ENCODE data around the gene SDHD.

The SDHD gene

GRCh38 chr11:112106070-112106469, 19.4 kb downstream of the SDHD start:
- no peak overlapping the region for H3K27ac ChIP-seq
- TF ChIP-seq, protein P1, sequence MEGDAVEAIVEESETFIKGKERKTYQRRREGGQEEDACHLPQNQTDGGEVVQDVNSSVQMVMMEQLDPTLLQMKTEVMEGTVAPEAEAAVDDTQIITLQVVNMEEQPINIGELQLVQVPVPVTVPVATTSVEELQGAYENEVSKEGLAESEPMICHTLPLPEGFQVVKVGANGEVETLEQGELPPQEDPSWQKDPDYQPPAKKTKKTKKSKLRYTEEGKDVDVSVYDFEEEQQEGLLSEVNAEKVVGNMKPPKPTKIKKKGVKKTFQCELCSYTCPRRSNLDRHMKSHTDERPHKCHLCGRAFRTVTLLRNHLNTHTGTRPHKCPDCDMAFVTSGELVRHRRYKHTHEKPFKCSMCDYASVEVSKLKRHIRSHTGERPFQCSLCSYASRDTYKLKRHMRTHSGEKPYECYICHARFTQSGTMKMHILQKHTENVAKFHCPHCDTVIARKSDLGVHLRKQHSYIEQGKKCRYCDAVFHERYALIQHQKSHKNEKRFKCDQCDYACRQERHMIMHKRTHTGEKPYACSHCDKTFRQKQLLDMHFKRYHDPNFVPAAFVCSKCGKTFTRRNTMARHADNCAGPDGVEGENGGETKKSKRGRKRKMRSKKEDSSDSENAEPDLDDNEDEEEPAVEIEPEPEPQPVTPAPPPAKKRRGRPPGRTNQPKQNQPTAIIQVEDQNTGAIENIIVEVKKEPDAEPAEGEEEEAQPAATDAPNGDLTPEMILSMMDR (conservative IDR thresholded peaks at IDR 0.05) = no peak
- TF ChIP-seq ZFX (IDR thresholded peaks at IDR 0.05) = no peak

DNA sequence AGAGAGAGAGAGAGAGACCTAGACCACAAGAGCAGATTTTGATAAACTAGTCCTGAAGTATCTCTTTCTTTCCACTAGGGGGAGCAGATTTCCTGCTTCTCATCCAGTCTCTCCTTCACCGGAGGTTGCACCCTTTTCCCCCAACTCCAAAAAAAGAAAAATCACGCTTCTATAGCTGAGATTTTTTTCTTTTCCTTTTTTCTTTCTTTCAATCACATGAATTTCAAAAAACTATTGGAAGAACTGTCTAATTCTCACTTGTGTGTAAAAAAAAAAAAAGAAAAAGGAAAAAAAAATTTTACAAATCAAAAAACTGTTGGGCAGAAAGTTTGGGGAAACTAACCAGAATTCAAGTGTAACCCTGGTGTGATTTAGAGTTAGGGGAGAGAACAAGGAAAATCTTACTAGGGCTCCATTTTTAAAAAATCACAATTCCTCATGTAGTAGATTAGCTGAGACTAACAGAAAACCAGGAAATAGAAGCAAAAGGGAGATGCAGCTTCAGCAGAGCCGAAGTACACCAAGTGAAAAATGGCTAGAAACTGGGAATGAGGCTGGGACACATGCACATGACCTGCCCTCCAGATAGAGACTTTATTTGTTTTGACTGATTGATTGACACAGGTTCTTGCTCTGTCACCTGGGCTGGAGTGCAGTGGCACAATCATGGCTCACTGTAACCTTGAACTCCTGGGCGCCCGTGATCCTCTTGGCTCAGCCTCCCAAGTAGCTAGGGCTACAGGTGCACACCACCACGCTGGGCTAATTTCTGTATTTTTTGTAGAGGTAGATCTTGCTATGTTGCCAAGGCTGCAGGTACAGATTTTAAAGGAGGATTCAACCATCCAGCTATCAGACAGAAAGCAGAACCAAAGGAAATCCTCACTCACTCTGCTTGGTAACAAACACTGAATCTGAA, 27.1 kb downstream of the SDHD start:
- TF ChIP-seq, protein P1 (conservative IDR thresholded peaks at IDR 0.05) = peak; percentile 69
- TF ChIP-seq ZFX (IDR thresholded peaks at IDR 0.05) = no peak
- no peak overlapping the region for H3K27ac ChIP-seq

DNA sequence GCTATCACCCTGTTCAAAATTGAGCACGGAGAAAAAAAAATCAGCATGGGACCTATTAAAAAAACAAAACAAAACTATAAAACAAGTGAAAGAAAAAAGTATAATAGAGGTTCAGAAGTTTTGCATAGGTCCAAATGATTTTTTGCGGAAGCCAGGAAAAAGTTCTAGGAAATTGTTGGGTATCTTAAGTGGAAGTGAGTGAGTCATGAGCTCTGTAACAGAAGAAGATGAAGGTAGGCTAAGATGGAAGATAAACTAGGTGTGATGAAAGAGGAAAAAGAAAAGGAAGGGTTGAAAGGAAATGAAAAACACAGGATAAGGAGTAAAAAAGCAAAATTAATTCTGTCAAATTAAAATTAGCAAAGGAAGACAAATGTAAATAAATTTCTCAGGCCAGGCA, 27.8 kb downstream of the SDHD start:
- H3K27ac ChIP-seq = no peak overlapping the region
- no peak for TF ChIP-seq ZFX (IDR thresholded peaks at IDR 0.05)
- TF ChIP-seq, protein P1 (conservative IDR thresholded peaks at IDR 0.05) = no peak

DNA sequence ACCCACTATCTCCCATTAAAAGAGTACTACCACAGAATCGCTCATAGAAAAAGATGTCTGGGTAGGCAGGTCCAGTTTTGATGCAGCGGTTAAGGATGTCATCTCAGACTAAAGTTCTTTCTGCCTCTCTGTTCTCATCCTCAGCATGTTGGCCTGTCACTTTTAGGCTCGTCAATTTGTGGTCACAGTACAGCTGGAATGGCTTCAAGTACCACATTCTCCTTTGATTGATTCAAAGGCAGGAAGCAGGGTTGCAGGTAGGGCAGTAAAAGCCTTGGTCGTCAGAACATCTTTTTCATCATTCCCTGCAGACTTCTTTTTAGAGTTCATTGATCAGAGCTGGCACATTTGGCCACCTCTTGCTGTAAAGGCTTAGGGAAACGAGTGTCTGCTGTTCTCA, 28.7 kb downstream of the SDHD start:
- TF ChIP-seq, protein P1 (conservative IDR thresholded peaks at IDR 0.05) = no peak
- no peak for TF ChIP-seq ZFX (IDR thresholded peaks at IDR 0.05)
- no peak overlapping the region for H3K27ac ChIP-seq

GRCh38 chr11:112118176-112118575, 31.5 kb downstream of the SDHD start:
- no peak overlapping the region for H3K27ac ChIP-seq
- no peak for TF ChIP-seq ZFX (IDR thresholded peaks at IDR 0.05)
- TF ChIP-seq, protein P1 (conservative IDR thresholded peaks at IDR 0.05) = no peak

DNA sequence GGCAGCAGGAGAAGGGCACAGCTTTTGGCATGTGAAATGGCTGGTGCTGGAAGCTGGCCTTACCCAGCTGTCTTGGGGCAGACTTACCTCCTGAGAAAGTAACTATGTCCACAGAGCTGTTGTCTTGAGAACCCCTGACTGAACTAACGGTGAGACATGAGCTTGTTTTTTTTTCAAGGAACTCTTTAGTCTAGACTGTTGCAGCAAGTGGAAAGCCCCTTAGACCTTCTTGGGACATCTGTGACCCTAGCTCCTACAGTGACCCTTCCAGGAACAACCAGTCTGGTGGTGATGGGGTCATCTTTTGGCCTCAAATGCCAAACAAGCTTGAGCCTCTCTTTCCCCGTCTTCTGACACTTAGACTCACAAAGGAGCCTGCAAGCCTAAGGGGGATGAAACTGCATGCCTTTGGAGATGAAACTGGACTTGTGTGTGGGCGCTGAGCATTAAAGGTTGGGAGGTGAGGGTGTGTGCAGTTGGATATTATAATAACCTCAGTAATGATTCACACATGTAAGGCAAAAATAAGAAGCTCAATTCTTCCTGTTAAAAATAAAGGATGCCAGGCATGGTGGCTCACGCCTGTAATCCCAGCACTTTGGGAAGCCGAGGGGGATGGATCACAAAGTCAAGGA, 35.4 kb downstream of the SDHD start:
- no peak overlapping the region for H3K27ac ChIP-seq
- TF ChIP-seq, protein P1 (conservative IDR thresholded peaks at IDR 0.05) = no peak
- TF ChIP-seq ZFX (IDR thresholded peaks at IDR 0.05) = no peak

GRCh38 chr11:112123129-112123528, 36.5 kb downstream of the SDHD start:
- TF ChIP-seq, protein P1 (conservative IDR thresholded peaks at IDR 0.05) = no peak
- TF ChIP-seq ZFX (IDR thresholded peaks at IDR 0.05) = no peak
- no peak overlapping the region for H3K27ac ChIP-seq

Data from C4-2B (cell line).